HL-60 (cell line): ENCODE results near the gene MED16.

ENCODE experiments used
- DNase-seq, 2 experiments: peaks; one replicate each; pipeline ENCODE4 v3.0.0-alpha.2; 2010 to 2020; ENCODE audit warnings: low read depth in 1 of 2, low spot score in 1 of 2
- H3K27ac ChIP-seq: fragments of 250-450 bp; sonication (Bioruptor Pico); replicated peaks from 2 replicates; pipeline ENCODE4 v1.5.1; 2020; ENCODE audit warnings: mild to moderate bottlenecking, moderate library complexity
- H3K27me3 ChIP-seq: fragments of 250-450 bp; sonication (Bioruptor Pico); 2 replicates; pipeline ENCODE4 v1.5.1; 2021; ENCODE audit warnings: mild to moderate bottlenecking, moderate library complexity; ENCODE audit not compliant: insufficient read depth, poor library complexity, severe bottlenecking
- H3K4me3 ChIP-seq: replicated peaks from 2 replicates; pipeline ENCODE4 v1.5.1; 2011; ENCODE audit warnings: mild to moderate bottlenecking, control low read depth, low read length; ENCODE audit not compliant: insufficient read depth
- CTCF ChIP-seq: IDR thresholded peaks from one replicate; pipeline ENCODE4 v1.5.1; 2011; ENCODE audit warnings: low read length, control low read depth, inconsistent platforms; ENCODE audit not compliant: insufficient read depth
- GABPA ChIP-seq: IDR thresholded peaks from 2 replicates; pipeline ENCODE4 v1.6.1; 2012; ENCODE audit warnings: low read depth
- POLR2AphosphoS5 ChIP-seq: IDR thresholded peaks from 2 replicates; pipeline ENCODE4 v1.6.1; 2012; ENCODE audit warnings: low read depth
- REST ChIP-seq: IDR thresholded peaks from 2 replicates; pipeline ENCODE4 v1.6.1; 2012; ENCODE audit warnings: low read depth; ENCODE audit not compliant: insufficient replicate concordance
- SPI1 ChIP-seq: IDR thresholded peaks from 2 replicates; pipeline ENCODE4 v1.6.1; 2012; ENCODE audit warnings: low read depth, mild to moderate bottlenecking, borderline replicate concordance

The MED16 gene

GRCh38 chr19:871446-872265 lies 21.3 kb downstream of the MED16 start:
- no peak for DNase-seq
- no peaks in the 10 kb centered on the region for H3K27me3 ChIP-seq
- H3K4me3 ChIP-seq = no peak overlapping the region
- TF ChIP-seq SPI1 (no peak), GABPA (no peak), CTCF (no peak), POLR2AphosphoS5 (no peak), REST (no peak)
- no peak overlapping the region for H3K27ac ChIP-seq

- H3K27me3 ChIP-seq = no peaks in the 10 kb centered on the region
- DNase-seq = no peak
Measured at GRCh38 chr19:870963-871401, 22.0 kb downstream of the MED16 start.

More at GRCh38 chr19:870963-871401, 22.0 kb downstream of the MED16 start:
- Histone ChIP-seq H3K27ac (no peak overlapping the region), H3K4me3 (no peak overlapping the region)
- TF ChIP-seq GABPA (no peak), SPI1 (no peak), POLR2AphosphoS5 (no peak), CTCF (no peak), REST (no peak)
